HG03025 (cell line): ENCODE measurements around the gene FCHSD1.

ENCODE experiments used
- ATAC-seq: cut with Tn5 transposase; IDR thresholded peaks from one replicate; pipeline ENCODE4 v1.9.1; 2021; ENCODE audit warnings: mild to moderate bottlenecking, moderate library complexity; ENCODE audit not compliant: unreplicated experiment, low FRiP score

FCHSD1 gene

GRCh38 chr5:141674747-141675146 lies 23.5 kb upstream of the FCHSD1 start:
- ATAC-seq, result no peak

GRCh38 chr5:141672841-141673813 lies 21.9 kb upstream of the FCHSD1 start:
- no peak for ATAC-seq

GRCh38 chr5:141672071-141672840 lies 21.0 kb upstream of the FCHSD1 start:
- no peak for ATAC-seq

GRCh38 chr5:141669520-141669919 lies 18.3 kb upstream of the FCHSD1 start:
- ATAC-seq, result no peak

GRCh38 chr5:141668601-141669265 lies 17.5 kb upstream of the FCHSD1 start:
- ATAC-seq, result no peak

GRCh38 chr5:141665995-141666940 lies 15.1 kb upstream of the FCHSD1 start:
- ATAC-seq, result no peak

- peak; percentile 87 for ATAC-seq
Observed at GRCh38 chr5:141664733-141665461, 13.7 kb upstream of the FCHSD1 start.

GRCh38 chr5:141663506-141663905 lies 12.3 kb upstream of the FCHSD1 start:
- no peak for ATAC-seq

- ATAC-seq, result no peak
Observed at GRCh38 chr5:141662028-141662427, 10.8 kb upstream of the FCHSD1 start.

- ATAC-seq, result no peak
Observed at GRCh38 chr5:141657937-141658545, 6.8 kb upstream of the FCHSD1 start.

- ATAC-seq, result no peak
Observed at GRCh38 chr5:141657404-141657803, 6.2 kb upstream of the FCHSD1 start.

- ATAC-seq, result no peak
Observed at GRCh38 chr5:141656396-141656795, 5.2 kb upstream of the FCHSD1 start.

- ATAC-seq, result no peak
Observed at GRCh38 chr5:141655020-141655419, 3.8 kb upstream of the FCHSD1 start.

GRCh38 chr5:141654298-141654697 lies 3.1 kb upstream of the FCHSD1 start:
- ATAC-seq, result no peak

GRCh38 chr5:141651728-141652105 lies 499 bp upstream of the FCHSD1 start:
- no peak for ATAC-seq

- ATAC-seq, result no peak
Observed at GRCh38 chr5:141649972-141650371, 1.2 kb downstream of the FCHSD1 start.

GRCh38 chr5:141649056-141649688 lies 2.0 kb downstream of the FCHSD1 start:
- ATAC-seq, result no peak

- ATAC-seq, result no peak
Observed at GRCh38 chr5:141647851-141648250, 3.4 kb downstream of the FCHSD1 start.
